EL (cell line): ENCODE results near the gene ARHGAP11A.
A peak's percentile ranks its signal among the peaks of the same experiment; 100 is the strongest.

Source experiments
- DNase-seq: peaks from one replicate; pipeline ENCODE4 v3.0.0-alpha.2; 2016

The ARHGAP11A gene

DNA sequence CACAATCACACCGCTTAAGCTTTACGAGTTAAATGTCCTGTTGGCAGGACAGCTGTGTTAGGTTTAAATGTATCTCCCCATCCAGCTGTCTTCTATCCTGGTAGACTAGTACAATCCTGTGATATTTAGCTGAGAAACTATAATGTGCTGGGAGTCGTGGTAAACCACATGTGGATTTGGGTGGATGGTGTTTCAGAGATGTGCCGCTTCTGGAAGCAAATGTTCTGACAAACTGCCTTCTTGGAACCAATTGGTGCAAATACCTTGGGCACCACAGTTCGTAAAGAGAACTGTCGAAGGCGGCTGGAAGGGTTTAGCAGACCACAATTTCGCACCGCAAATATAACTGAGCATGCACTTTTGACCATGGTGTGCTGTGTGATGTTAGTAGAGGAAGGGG, 41.2 kb downstream of the ARHGAP11A start:
- DNase-seq = no peak

DNA sequence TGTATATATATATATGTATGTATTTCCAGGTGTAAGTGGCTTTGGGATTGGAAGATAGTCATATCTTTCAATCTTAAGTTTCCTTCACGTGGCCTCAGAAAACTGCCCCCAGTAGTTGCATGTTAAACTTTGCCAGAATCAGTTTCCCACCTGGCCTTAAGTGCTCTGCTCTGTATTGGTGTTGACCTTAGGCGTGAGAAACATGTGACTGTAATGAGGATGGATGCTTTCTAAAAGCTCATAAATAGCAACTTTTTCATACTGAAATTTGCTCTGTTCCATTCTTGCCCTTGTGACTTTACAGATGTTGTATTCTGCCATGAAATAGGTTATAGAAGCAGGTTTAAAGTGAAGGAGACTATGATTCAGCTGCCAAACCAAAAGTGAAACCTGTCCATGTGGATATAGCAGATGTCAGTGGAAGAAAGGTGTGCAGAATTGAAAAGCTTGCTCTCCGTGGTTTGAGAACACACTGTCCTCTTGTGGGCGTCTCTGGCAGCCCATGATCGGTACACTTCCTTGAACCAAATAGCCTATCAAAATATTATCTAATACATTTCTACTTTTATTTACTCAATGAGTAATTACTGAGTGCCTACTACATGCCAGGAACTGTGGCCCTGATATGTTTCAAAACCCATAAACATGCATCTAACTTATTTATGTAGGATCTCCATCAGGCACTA, 42.0 kb downstream of the ARHGAP11A start:
- no peak for DNase-seq

- DNase-seq = no peak
Observed at GRCh38 chr15:32657941-32658340, 42.6 kb downstream of the ARHGAP11A start.

- DNase-seq = peak; percentile 71
Observed at GRCh38 chr15:32659340-32660155, 44.2 kb downstream of the ARHGAP11A start.

GRCh38 chr15:32663671-32664070, 48.4 kb downstream of the ARHGAP11A start:
- DNase-seq = no peak

GRCh38 chr15:32664796-32665195, 49.5 kb downstream of the ARHGAP11A start:
- DNase-seq = no peak

DNA sequence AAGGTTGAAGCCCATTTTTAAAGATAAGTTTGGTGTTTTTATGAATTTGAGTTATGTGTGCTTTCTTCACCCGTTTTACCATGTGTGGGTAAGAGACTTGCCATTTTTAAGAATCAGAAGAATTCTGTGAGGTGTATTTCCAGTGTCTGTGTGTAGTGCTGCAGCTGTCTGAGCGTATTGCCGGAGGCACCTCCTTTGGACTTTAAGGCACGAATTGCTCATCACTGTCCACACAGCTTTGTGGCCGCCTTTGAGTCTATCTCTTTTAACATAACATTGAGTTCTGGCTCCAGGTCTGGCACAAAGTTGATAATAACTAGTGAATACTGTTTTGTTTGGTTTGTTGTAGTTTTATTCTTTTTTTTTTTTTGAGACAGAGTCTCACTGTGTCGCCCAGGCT, 52.0 kb downstream of the ARHGAP11A start:
- no peak for DNase-seq

DNA sequence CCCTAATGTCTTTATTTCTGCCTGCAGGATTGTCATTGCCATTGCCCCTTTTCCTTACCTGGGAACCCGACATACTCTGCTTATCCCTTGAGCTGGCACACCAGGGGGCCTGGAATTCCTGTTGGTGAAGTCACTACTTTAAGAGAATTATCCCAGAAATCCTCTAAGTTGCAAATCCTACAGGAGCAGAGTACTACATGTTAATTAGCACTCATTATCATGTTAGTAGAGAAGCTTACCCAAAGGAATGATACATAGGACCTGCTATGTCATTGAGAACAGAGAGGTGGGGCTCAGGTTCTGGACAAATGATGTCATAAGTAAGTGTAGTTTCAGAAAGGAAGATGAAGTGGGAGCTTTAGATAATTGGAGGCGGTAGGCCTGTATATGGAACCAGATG, 53.6 kb downstream of the ARHGAP11A start:
- DNase-seq = peak; percentile 30

- DNase-seq = peak; percentile 82
Observed at GRCh38 chr15:32669896-32670611, 54.8 kb downstream of the ARHGAP11A start.

DNA sequence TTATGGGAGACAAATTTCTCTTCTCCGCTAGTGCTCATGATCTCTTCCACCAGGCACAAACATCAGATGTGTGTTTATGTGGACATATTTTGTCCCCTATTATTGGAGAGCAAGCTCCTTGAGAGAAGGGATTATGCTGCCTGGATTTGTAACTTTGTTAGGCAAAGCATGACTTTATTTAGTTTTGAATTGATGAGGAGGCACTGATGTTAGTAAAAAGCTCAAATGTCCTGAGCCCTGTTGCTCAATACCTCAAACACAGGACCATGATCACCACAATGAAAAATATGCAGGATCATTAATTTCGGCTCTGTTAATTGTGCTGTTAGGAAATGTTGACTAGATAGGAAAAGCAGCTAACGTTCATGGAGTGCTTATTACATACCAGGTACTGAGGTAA, 55.3 kb downstream of the ARHGAP11A start:
- no peak for DNase-seq

DNA sequence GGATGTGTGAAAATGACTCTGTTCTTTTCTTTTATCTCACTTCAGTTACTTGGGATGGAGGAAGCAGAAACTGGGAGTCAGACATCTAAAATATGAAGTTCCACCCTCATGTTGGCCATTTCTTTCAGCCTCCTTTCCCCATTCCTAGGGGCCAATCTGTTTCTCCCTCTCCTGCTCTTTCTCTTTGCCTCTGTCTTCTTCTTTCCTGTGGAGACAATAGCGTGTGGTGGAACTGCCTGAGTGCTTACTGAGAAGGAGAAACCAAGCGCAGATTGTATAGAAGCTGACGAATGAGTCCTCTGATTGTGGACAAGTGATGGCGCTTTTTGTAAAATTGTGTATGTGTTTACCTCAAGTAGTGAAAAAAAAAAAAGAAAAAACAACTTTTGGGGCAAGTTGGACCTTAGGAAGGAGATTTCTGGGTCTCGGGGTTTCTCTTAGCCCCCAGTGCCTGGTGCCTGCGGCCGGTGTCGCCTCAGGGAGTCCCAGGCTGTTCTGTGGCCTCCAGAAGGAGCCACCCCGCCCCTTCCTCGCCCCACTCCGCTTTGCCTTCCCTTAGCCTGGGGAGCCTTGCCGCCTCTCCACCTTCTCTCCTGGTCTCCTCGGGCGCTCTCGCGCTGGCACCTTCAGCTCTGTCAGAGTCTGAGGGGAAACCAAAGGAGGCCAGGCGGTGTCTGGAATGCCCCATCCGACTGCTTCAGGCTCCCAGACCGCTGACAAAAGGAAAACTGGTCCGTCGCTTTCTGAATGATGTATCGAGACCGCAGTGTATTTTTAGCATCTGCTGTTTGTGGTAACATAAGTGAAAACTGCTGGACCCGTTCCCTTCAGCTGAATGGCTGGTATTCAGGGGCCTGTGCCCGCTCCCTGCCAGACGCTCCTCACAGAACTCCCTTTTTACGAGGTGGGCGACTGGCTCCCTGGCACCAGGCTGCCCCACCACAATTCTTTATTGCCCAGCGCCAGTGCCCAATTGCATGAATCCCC, 56.3 kb downstream of the ARHGAP11A start:
- no peak for DNase-seq

DNA sequence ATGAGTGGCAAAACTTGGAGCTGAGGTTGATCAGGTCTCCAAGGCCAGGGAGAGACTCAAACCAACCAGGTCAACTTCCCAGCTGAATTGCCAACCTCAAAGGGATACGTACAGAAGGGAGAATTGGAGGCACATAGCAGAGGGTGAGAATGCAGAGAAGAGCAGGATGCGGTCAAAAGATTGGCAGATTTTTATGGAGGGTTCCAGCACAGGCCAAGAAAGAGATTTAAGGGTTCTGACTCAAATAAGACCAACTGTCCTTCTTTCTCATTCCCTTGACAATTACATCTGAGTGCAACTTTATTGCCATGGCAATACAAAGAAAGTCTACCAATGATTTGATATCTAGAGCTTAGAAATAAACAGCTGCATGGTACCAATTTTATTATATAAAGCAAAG, 59.4 kb downstream of the ARHGAP11A start:
- DNase-seq = no peak

DNA sequence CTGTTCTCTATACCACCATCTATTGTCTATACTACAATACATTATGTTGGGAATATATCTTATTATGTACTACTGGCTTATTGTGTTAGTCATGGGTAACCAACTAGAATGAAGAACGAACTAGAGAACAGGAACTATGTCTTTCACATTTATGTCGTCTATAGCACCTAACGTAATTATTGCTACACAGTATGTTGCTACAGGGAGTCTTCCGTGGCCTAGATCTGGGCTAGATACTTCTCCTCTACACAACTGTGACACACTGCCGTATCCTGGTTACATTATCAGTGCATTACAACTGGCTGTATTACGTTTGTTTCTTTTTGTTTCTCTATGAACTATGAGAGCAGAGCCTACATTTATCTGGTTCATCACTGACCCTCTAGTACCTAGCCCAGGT, 60.2 kb downstream of the ARHGAP11A start:
- no peak for DNase-seq

- DNase-seq = no peak
Observed at GRCh38 chr15:32676169-32676568, 60.9 kb downstream of the ARHGAP11A start.

GRCh38 chr15:32677238-32677750, 62.0 kb downstream of the ARHGAP11A start:
- DNase-seq = no peak

DNA sequence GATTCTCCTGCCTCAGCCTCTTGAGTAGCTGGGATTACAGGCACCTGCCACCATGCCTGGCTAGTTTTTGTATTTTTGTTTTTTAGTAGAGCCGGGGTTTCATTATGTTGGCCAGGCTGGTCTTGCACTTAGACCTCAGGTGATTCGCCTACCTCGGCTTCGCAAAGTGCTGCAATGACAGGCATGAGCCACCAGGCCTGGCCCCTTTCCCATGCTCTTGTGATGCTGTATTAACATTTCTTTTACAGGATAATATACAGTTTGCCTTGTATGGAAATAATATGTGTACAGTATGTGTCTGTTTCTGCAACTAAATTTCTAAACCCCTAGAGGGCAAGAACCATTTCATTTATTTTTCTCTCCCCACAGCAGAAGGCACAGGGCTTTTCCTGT, 64.0 kb downstream of the ARHGAP11A start:
- no peak for DNase-seq

DNA sequence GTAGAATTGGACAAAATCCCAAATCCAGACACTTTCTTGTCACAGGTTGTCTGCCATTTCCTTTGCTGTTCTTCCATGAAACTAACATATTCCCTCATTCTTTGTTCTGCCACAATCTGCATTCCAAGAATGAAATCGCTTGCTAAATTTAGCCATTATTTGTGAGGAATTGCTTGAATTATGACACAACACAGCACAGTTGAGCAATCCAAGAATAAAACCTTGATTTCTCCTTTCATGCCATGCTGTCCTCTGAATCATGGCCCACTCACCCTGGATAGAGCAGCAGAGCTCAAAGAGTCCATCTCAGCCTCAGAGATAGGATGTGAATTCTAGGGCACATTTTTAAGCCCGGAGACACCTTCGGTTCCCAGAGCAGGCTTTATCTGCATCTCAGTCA, 67.3 kb downstream of the ARHGAP11A start:
- peak; percentile 95 for DNase-seq

GRCh38 chr15:32682977-32683630, 67.8 kb downstream of the ARHGAP11A start:
- no peak for DNase-seq

DNA sequence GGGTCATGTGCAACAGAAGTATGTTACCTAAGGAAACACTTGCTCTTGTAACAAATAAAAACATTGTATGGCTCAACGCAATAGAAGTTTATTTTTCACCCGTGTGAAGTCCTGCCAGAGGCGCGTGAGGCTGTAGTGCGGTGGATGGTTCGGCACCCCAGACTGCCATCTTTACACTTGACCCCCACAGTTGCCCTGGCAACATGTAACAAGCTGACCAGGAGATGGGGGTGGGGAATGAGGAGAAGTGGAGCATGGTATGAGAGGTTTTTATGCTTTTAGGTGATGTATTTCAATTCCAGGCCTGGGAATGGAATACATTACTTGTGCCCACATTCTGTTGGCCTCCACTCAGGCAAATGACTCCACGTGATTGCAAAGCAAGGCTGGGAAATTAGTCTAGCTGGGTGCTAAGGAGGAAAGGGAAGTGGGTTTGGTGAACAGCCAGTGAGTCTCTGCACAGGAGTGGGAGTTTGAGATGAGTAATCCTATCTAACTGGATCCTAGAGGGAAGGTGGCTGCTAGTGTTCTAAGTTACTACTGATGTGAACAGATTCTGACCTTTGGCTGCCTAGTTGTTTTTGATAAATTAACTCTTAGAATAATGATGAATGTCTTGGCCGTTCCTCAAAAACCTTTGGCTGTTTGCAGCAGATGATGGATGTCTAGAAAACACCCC, 68.7 kb downstream of the ARHGAP11A start:
- DNase-seq = peak; percentile 95

DNA sequence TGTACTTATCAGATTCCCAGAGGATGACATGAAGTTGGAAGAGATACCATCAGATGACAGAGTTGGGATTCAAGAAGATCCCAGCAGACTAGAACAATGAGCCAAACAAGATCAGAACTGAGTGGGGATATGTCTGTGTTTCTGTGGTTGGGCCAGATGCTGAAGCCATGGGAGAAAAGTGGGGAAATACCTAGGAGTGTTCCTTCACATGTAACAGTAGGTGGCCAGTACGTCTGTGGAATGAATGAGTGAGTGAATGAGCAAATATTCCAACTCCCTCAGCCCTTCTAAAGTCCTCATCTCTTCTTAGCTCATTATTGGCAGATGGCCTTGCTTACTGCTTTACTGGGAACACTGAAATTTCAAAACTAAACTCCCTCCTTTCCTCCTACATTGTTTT, 70.3 kb downstream of the ARHGAP11A start:
- DNase-seq = no peak

DNA sequence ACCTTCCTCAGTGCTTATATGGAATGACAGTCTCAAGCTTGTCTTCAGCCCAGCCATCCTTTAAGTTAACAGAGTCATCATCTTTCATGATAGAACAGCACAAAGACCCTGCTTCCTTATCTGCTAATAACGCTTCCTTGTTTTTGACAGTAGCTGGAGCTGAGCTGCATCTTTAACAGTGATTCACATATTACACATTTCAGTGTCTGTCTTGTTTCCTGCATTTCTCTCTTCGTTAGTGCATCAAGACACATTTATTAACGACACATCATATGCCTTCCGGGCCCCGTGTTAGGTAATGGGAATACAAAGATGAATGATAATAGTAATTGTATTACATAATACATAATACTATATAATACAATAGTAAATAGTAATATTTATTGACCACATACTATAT, 72.3 kb downstream of the ARHGAP11A start:
- DNase-seq = peak; percentile 82
